GM18907 (cell line): ENCODE results near the gene IRF1.

Experiments used
- ATAC-seq: cut with Tn5 transposase; IDR thresholded peaks from one replicate; pipeline ENCODE4 v1.9.1; 2021; ENCODE audit warnings: mild to moderate bottlenecking, moderate library complexity; ENCODE audit not compliant: unreplicated experiment

Gene IRF1

GRCh38 chr5:132475987-132476875 lies 14.3 kb downstream of the IRF1 start:
- no peak for ATAC-seq

- ATAC-seq, result no peak
Measured at GRCh38 chr5:132475497-132475882, 15.1 kb downstream of the IRF1 start.

DNA sequence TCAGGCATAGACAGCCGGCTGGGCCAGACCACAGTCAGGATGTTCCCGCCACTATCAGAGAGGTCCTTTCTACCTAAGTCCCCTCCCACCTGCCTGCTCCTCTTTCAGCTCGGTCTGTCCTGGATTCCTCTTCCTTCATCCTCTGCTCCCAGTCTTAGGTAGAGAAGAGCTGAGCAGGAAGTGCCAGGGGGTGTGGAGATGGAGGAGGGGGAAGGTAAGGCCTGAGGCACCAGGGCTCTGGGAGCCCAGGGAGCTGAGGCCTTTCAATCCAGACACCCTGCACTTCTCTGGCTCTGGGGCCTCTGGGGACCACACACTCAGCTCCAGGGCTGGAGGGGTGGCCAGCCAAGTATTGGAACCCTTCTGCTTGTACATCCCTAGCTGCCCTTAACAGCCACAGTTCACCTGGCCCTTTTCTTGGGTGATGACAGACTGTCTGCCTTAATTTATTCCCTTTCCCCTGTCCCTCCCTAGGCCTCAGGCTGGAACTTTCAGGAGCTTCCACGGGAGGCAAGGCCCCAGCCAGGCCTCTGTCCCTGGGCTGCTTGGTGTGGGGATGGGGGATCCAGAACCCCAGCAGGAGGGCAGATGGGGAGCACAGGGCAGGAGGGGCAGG lies 15.6 kb downstream of the IRF1 start:
- no peak for ATAC-seq

DNA sequence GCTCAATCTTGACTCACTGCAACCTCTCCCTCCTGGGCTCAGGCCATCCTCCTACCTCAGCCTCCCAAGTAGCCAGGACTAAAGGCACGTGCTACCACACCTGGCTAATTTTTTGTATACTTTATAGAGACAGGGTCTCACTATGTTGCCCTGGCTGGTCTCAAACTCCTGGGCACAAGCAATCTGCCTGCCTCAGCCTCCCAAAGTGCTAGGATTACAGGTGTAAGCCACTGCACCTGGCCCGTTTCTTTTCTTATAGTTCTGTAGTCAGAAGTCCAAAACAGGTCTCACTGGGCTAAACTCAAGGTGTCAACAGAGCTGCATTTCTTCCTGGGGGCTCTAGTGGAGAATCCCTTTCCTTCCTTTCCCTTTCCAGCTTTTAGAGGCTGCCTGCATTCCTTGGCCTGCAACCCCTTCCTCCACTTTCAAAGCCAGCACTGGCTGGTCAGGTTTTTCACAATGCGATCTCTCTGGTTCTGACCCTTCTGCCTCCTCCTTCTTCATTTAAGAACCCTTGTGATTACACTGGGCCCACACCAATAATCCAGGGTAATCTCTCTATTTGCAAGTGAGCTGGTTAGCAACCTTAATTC lies 16.3 kb downstream of the IRF1 start:
- no peak for ATAC-seq

GRCh38 chr5:132473668-132474067 lies 16.9 kb downstream of the IRF1 start:
- no peak for ATAC-seq

- ATAC-seq, result peak; percentile 69
Measured at GRCh38 chr5:132473019-132473531, 17.5 kb downstream of the IRF1 start.

DNA sequence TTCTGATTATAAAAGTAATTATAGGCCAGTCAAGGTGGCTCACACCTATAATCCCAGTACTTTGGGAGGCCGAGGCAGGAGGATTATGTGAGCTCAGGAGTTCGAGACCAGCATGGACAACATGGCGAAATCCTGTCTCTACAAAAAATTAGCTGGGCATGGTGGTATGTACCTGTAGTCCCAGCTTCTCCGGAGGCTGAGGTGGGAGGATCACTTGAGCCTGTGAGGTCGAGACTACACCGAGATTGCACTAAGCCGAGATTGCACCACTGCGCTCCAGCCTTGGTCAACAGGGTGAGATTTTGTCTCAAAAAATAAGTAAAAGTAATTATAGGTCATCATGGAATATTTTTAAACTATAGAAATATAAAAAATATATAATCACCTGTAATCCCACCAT lies 18.1 kb downstream of the IRF1 start:
- ATAC-seq, result no peak

GRCh38 chr5:132471944-132472343 lies 18.6 kb downstream of the IRF1 start:
- ATAC-seq, result no peak

DNA sequence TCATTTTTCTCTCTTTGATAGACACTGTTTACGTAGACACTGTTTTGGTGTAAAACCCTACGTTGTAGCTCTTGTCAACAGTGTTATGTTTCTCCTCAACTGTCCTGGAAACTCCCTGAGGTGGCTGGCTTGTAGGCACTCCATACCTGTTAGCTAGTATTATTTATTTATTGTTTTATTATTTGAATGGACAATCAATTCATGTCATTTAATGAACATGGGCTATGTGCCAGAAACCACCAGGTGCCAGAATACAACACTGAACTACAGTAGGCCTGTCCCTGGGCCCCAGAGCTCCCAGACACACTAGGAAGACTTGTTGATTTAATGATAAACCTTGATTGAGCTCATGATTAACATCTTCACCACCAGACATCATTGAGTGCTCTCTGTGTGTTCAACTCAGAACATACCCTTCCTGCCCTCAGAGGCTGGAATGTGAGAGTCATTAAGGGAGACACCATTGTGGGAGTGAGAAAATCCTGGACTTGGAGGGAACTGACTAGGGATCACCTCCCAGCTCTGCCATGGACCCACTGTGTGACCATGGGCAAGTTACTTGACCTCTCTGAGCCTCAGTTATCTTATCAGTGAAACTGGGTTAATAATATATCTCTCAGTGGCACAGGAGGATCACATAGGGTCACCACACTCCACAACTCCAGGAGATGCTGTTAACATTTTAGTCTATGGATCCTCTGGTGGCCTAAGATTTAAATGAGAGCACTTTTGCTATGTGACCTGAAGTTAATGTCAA lies 19.2 kb downstream of the IRF1 start:
- ATAC-seq, result no peak

DNA sequence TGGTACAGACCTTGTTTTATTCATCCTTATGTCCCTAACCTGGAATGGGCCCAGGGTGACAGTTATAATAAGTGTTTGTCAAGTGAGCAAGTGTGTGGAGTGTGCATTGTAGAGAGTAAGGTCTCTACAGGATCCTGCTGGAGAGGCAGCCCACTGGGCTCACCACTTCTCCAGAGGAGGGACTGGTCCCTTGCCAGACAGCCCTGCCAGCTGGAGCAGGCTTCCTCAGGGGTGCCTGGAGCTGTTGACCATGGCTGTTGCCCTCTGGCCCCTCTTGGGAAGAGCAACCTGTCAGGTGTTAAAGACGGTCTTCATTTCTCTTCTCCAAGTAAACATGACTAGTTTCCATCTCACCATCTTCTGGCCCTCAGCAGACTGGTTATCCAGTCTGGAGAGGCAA lies 20.0 kb downstream of the IRF1 start:
- ATAC-seq, result no peak

GRCh38 chr5:132470010-132470392 lies 20.6 kb downstream of the IRF1 start:
- ATAC-seq, result no peak

- ATAC-seq, result no peak
Measured at GRCh38 chr5:132469380-132470009, 21.1 kb downstream of the IRF1 start.

- no peak for ATAC-seq
Measured at GRCh38 chr5:132468656-132469379, 21.8 kb downstream of the IRF1 start.

GRCh38 chr5:132467287-132467984 lies 23.1 kb downstream of the IRF1 start:
- peak; percentile 35 for ATAC-seq

- peak; percentile 70 for ATAC-seq
Measured at GRCh38 chr5:132466433-132467286, 23.9 kb downstream of the IRF1 start.

- ATAC-seq, result no peak
Measured at GRCh38 chr5:132465059-132465707, 25.4 kb downstream of the IRF1 start.

DNA sequence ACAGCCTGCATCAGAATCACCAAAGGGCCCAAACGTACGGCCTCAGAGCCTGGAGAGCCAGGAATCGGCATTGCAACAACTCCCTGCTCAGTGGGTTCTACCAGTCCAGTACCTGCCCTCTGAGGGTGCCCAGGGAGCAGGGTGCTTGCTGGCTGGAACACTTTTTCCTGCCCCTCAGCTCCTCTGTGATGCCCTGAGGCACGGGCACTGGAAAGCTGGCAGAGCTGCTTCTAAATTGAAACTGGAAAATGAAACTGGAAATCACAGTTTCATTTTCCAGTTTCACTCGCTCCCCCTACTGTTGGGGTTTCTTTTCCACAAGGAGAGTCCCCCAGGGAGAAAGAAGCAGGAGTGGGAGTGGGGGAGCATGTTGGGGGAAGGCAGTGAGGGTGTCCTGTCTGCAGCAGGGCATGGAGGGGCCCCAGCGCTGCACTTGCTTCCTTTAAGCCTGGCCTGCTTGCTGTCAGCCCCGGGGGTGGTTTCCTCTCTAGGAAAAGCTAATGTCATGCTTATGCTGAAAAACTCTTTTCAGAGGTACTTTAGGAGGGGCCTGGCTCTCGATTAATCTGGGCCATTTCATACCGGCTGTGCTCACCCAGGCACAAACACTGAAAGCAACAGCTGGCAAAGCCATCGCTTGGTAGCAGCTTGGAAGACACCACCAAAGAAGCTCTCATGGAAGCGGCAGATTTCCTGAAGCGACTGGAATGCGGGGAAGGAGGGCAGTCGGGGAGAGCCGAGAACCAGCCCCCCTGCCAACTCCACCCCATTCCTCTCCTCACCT lies 26.2 kb downstream of the IRF1 start:
- no peak for ATAC-seq
